Karpas-422 (cell line): ENCODE measurements around the gene CLEC14A. TPM values are rescaled to one million over a fixed set of nuclear protein-coding genes. Genes with fewer than 3 reads are reported as not detected.
A peak's percentile ranks its signal among the peaks of the same experiment; 100 is the strongest.

Experiments used
- DNase-seq: peaks from one replicate; pipeline ENCODE4 v3.0.0-alpha.2; 2015
- H2AFZ ChIP-seq: fragments of 200-600 bp; sonication (generic); 2 replicates; pipeline ENCODE4 v1.6.1; 2014; ENCODE audit warnings: antibody characterized with exemption, low read length, mixed read lengths
- H3K27ac ChIP-seq: fragments of 200-600 bp; sonication (generic); 2 replicates; pipeline ENCODE4 v1.5.1; 2014; ENCODE audit warnings: mild to moderate bottlenecking, low read length, moderate library complexity
- H3K27me3 ChIP-seq: fragments of 200-600 bp; sonication (generic); 2 replicates; pipeline ENCODE4 v1.6.1; 2014; ENCODE audit warnings: low read length, mixed read lengths
- H3K36me3 ChIP-seq: fragments of 200-600 bp; sonication (generic); 2 replicates; pipeline ENCODE4 v1.6.1; 2014; ENCODE audit warnings: low read length, mixed read lengths; ENCODE audit not compliant: insufficient read depth
- H3K4me1 ChIP-seq: fragments of 200-600 bp; sonication (generic); 2 replicates; pipeline ENCODE4 v1.6.1; 2014; ENCODE audit warnings: mild to moderate bottlenecking, low read length, mixed read lengths
- H3K4me2 ChIP-seq: fragments of 200-600 bp; sonication (generic); 2 replicates; pipeline ENCODE4 v1.6.1; 2014; ENCODE audit warnings: low read length, low read depth, mild to moderate bottlenecking; ENCODE audit not compliant: poor library complexity, severe bottlenecking
- H3K4me3 ChIP-seq: fragments of 200-600 bp; sonication (generic); 2 replicates; pipeline ENCODE4 v1.5.1; 2014; ENCODE audit warnings: mild to moderate bottlenecking, antibody characterized with exemption, low read length, mixed read lengths
- H3K79me2 ChIP-seq: fragments of 200-600 bp; sonication (generic); 2 replicates; pipeline ENCODE4 v1.6.1; 2014; ENCODE audit warnings: mild to moderate bottlenecking, low read length, mixed read lengths
- H3K9ac ChIP-seq: fragments of 200-600 bp; sonication (generic); 2 replicates; pipeline ENCODE4 v1.6.0; 2014; ENCODE audit warnings: low read length
- H3K9me2 ChIP-seq: fragments of 200-600 bp; sonication (generic), shearing (Covaris generic); replicated peaks from 2 replicates; pipeline ENCODE4 v1.6.0; 2014; ENCODE audit warnings: mild to moderate bottlenecking, low read length, moderate library complexity; ENCODE audit not compliant: insufficient read depth
- H3K9me3 ChIP-seq: fragments of 300-700, 200-600 bp; sonication (generic); 2 replicates; pipeline ENCODE4 v1.6.1; 2014; ENCODE audit warnings: low read length, mixed read lengths
- H4K20me1 ChIP-seq: fragments of 200-600 bp; sonication (generic); 2 replicates; pipeline ENCODE4 v1.6.1; 2014; ENCODE audit warnings: mild to moderate bottlenecking, antibody characterized with exemption, low read length, low read depth; ENCODE audit not compliant: insufficient read depth
- total RNA-seq: library from RNA; depleted of rRNA; stranded (reverse); fragments of >200 nt; shearing (Covaris generic); gene quantifications from 2 replicates; pipeline ENCODE4 v1.2.3, GENCODE V29; 2014; ENCODE audit warnings: low replicate concordance

CLEC14A gene
- total RNA-seq, 1 experiment from 2014 or later = not detected

GRCh38 chr14:38238332-38238731 lies 17.6 kb downstream of the CLEC14A start:
- no peak overlapping the region for H2AFZ ChIP-seq
- no peaks in the 10 kb centered on the region for H3K27me3 ChIP-seq

GRCh38 chr14:38233218-38233617 lies 22.7 kb downstream of the CLEC14A start:
- Histone ChIP-seq H3K36me3 (no peaks in the 10 kb centered on the region), H3K9me2 (0 out of 2 replicates have a peak, but pooled peaks cover 3% of the 10 kb centered on the region), H2AFZ (no peak overlapping the region), H3K27ac (no peak overlapping the region), H3K4me1 (no peaks in the 10 kb centered on the region), H3K27me3 (no peaks in the 10 kb centered on the region), H3K79me2 (no peaks in the 10 kb centered on the region), H3K9ac (no peak overlapping the region), H3K9me3 (no peaks in the 10 kb centered on the region), H4K20me1 (no peaks in the 10 kb centered on the region), H3K4me3 (no peak overlapping the region), H3K4me2 (no peak overlapping the region)
- no peak for DNase-seq

More at GRCh38 chr14:38238332-38238731, 17.6 kb downstream of the CLEC14A start:
- Histone ChIP-seq H3K27ac (no peak overlapping the region), H3K4me3 (no peak overlapping the region), H3K4me2 (no peak overlapping the region), H3K4me1 (0 out of 2 replicates have a peak, but pooled peaks cover 3% of the 10 kb centered on the region), H3K36me3 (no peaks in the 10 kb centered on the region), H3K79me2 (no peaks in the 10 kb centered on the region), H4K20me1 (no peaks in the 10 kb centered on the region), H3K9me2 (no peaks in the 10 kb centered on the region), H3K9me3 (no peaks in the 10 kb centered on the region), H3K9ac (no peak overlapping the region)
- DNase-seq = no peak

DNA sequence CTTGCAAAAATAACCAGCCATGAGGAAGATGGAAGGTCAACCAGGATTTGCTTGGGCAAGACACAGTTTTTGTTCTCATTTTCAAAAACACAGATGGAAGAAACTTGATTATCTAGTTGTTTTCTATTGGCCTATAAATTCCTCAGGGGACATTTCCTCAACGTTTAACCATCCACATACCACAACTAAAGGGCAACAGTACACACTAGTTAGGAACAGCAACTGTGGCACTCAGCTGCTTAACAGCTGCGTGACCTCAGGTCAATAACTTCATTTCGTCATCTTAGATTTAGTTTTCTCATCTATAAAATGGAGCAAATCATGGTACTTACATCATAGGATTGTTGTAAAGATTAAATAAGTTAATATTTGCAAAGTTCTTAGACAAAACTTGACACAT lies 29.5 kb downstream of the CLEC14A start:
- Histone ChIP-seq H3K4me1 (no peaks in the 10 kb centered on the region), H3K36me3 (no peaks in the 10 kb centered on the region), H3K9me2 (0 out of 2 replicates have a peak, but pooled peaks cover 3% of the 10 kb centered on the region), H3K9ac (no peak overlapping the region), H3K4me3 (no peak overlapping the region), H3K27ac (no peak overlapping the region), H3K27me3 (no peaks in the 10 kb centered on the region), H3K9me3 (no peaks in the 10 kb centered on the region), H3K79me2 (no peaks in the 10 kb centered on the region), H4K20me1 (no peaks in the 10 kb centered on the region), H3K4me2 (no peak overlapping the region), H2AFZ (peak overlapping the region; percentile 34; the same call in 1 of the 2 replicates)
- no peak for DNase-seq

DNA sequence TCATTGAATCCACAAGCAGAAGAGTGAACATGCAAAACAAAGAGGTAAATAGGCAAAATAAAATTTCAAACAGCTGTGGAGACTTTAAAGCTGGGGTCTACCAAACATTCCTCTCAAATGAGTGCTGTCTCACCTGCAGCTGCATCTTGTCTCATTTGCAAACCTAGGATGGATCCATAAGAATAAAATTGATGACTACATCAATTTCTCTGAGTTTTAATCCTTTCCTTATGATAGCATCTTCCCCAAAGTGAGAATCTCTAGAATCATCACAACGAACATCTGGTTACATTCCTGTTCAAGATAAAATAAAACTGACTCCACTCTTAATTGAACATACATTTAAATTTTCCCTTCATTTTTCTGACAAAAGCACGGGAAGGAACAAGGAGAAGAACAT lies 29.9 kb downstream of the CLEC14A start:
- Histone ChIP-seq H3K4me1 (no peaks in the 10 kb centered on the region), H3K4me2 (no peak overlapping the region), H3K36me3 (no peaks in the 10 kb centered on the region), H3K9ac (no peak overlapping the region), H2AFZ (peak overlapping the region; percentile 34; the same call in 1 of the 2 replicates), H3K9me2 (0 out of 2 replicates have a peak, but pooled peaks cover 3% of the 10 kb centered on the region), H3K27ac (no peak overlapping the region), H3K27me3 (no peaks in the 10 kb centered on the region), H4K20me1 (no peaks in the 10 kb centered on the region), H3K79me2 (no peaks in the 10 kb centered on the region), H3K4me3 (no peak overlapping the region), H3K9me3 (no peaks in the 10 kb centered on the region)
- DNase-seq = no peak

GRCh38 chr14:38224338-38224737 lies 31.6 kb downstream of the CLEC14A start:
- H4K20me1 ChIP-seq = no peaks in the 10 kb centered on the region
- no peak for DNase-seq
- no peaks in the 10 kb centered on the region for H3K79me2 ChIP-seq
- H3K9me2 ChIP-seq = 0 out of 2 replicates have a peak, but pooled peaks cover 3% of the 10 kb centered on the region
- no peaks in the 10 kb centered on the region for H3K36me3 ChIP-seq
- no peaks in the 10 kb centered on the region for H3K9me3 ChIP-seq
- H3K9ac ChIP-seq = no peak overlapping the region
- H3K27me3 ChIP-seq = no peaks in the 10 kb centered on the region
- H3K4me2 ChIP-seq = no peak overlapping the region
- no peaks in the 10 kb centered on the region for H3K4me1 ChIP-seq
- H3K27ac ChIP-seq = no peak overlapping the region
- no peak overlapping the region for H3K4me3 ChIP-seq
- H2AFZ ChIP-seq = peak overlapping the region; percentile 29; the same call in 1 of the 2 replicates

DNA sequence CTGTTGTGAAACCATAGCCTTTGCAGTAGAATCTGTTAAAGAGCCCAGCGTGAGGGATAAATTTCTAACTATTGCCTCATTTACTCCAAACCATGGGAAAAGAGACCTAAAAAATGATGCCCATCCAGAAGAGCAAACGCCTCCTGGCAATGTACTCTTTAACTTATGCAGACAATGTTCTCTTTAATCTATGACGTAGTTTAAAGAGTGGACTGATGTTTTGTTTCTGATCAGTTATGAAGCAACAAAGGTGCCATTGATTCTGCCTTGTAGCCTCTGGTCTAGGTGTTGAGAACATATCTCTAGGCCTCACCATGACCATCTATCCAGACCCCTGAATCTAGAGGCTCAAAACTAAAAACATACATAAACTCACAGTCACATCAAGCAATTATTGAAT lies 34.8 kb downstream of the CLEC14A start:
- Histone ChIP-seq H3K9me3 (no peaks in the 10 kb centered on the region), H2AFZ (0 out of 2 replicates have a peak overlapping the region, but pooled peaks have one; percentile 1), H3K27ac (no peak overlapping the region), H3K4me1 (peaks cover 8% of the 10 kb centered on the region; the same call in 1 of the 2 replicates), H3K9me2 (no peaks in the 10 kb centered on the region), H3K9ac (no peak overlapping the region), H4K20me1 (no peaks in the 10 kb centered on the region), H3K4me2 (no peak overlapping the region), H3K27me3 (no peaks in the 10 kb centered on the region), H3K79me2 (no peaks in the 10 kb centered on the region), H3K36me3 (no peaks in the 10 kb centered on the region), H3K4me3 (no peak overlapping the region)
- DNase-seq = no peak

DNA sequence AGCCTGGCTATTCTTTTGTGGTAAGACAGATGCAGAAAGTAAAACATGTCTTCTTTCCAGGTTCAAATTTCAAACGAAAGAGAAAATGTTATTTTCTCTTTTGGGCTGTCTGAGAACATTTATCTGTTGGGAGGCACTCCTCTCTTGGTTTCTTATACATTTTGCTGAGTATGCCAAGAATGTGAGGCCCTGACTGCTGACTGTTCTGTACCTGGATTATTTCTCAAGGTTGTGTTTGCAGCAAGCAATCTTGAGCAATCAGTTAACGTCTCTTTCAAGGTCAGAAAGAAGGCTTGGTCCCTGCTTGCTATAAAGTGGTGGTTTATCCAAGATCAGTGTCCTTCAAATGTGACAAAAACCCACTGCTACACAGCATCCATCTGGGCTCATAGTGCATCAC lies 38.3 kb downstream of the CLEC14A start:
- Histone ChIP-seq H3K9me2 (no peaks in the 10 kb centered on the region), H3K9ac (no peak overlapping the region), H3K36me3 (no peaks in the 10 kb centered on the region), H3K27ac (no peak overlapping the region), H3K4me2 (no peak overlapping the region), H3K4me1 (peaks cover 8% of the 10 kb centered on the region; the same call in 1 of the 2 replicates), H3K9me3 (no peaks in the 10 kb centered on the region), H3K27me3 (no peaks in the 10 kb centered on the region), H4K20me1 (no peaks in the 10 kb centered on the region), H3K4me3 (no peak overlapping the region), H2AFZ (peak overlapping the region; percentile 14; the same call in 1 of the 2 replicates), H3K79me2 (no peaks in the 10 kb centered on the region)
- DNase-seq = no peak

GRCh38 chr14:38213001-38213400 lies 42.9 kb downstream of the CLEC14A start:
- Histone ChIP-seq H3K4me1 (peaks cover 11% of the 10 kb centered on the region; the same call in 1 of the 2 replicates), H3K9ac (no peak overlapping the region), H4K20me1 (no peaks in the 10 kb centered on the region), H3K79me2 (no peaks in the 10 kb centered on the region), H2AFZ (peak overlapping the region; percentile 66; the same call in 1 of the 2 replicates), H3K4me2 (no peak overlapping the region), H3K27me3 (no peaks in the 10 kb centered on the region), H3K4me3 (no peak overlapping the region), H3K9me2 (no peaks in the 10 kb centered on the region), H3K36me3 (no peaks in the 10 kb centered on the region), H3K9me3 (no peaks in the 10 kb centered on the region; the same call in 1 of the 2 replicates), H3K27ac (no peak overlapping the region)
- DNase-seq = no peak
